HEK293 (cell line): ENCODE data around the gene KCTD11.

Source experiments
- CTCF ChIP-seq: fragments of 450-650 bp; formaldehyde crosslinking; IDR thresholded peaks from 2 replicates; pipeline ENCODE4 v1.5.1; 2016; ENCODE audit warnings: missing biosample characterization, missing genetic modification characterization
- HOXA7 ChIP-seq: sonication (generic); formaldehyde crosslinking; IDR thresholded peaks from 2 replicates; pipeline ENCODE4 v1.8.1; 2022; ENCODE audit warnings: missing genetic modification reagents, borderline replicate concordance
- WT1 ChIP-seq: fragments of 450-650 bp; formaldehyde crosslinking; IDR thresholded peaks from 2 replicates; pipeline ENCODE4 v1.5.1; 2016; ENCODE audit warnings: missing biosample characterization, missing genetic modification characterization
- ZNF133 ChIP-seq: fragments of 450-650 bp; formaldehyde crosslinking; IDR thresholded peaks from 2 replicates; pipeline ENCODE4 v1.5.1; 2016; ENCODE audit warnings: missing biosample characterization, missing genetic modification characterization
- ZNF214 ChIP-seq: fragments of 450-650 bp; formaldehyde crosslinking; IDR thresholded peaks from 2 replicates; pipeline ENCODE4 v1.5.1; 2017; ENCODE audit warnings: missing biosample characterization, mild to moderate bottlenecking, missing genetic modification characterization, borderline replicate concordance
- ZNF274 ChIP-seq, 2 experiments: fragments of 200-500 bp in 1 of 2; fragments of 450-650 bp in 1 of 2; sonication (Bioruptor generic) in 1 of 2; formaldehyde crosslinking in 1 of 2; IDR thresholded peaks; 2 replicates each; pipeline versions ENCODE4 v1.5.1 to v1.6.1; 2014 to 2016; ENCODE audit warnings: borderline replicate concordance in 1 of 2, inconsistent platforms in 1 of 2, low read length in 1 of 2, missing biosample characterization in 1 of 2, missing genetic modification characterization in 1 of 2
- ZNF398 ChIP-seq: fragments of 450-650 bp; formaldehyde crosslinking; IDR thresholded peaks from 2 replicates; pipeline ENCODE4 v1.5.1; 2017; ENCODE audit warnings: missing biosample characterization, missing genetic modification characterization
- TF ChIP-seq, protein P1 (sequence below): fragments of 450-650 bp; formaldehyde crosslinking; IDR thresholded peaks from 2 replicates; pipeline ENCODE4 v1.5.1; 2016; ENCODE audit warnings: missing biosample characterization, missing genetic modification characterization
- TF ChIP-seq, protein P2 (sequence below): sonication (generic); formaldehyde crosslinking; IDR thresholded peaks from 2 replicates; pipeline ENCODE4 v1.8.1; 2022; ENCODE audit warnings: mild to moderate bottlenecking, moderate library complexity, missing genetic modification reagents

DNA sequence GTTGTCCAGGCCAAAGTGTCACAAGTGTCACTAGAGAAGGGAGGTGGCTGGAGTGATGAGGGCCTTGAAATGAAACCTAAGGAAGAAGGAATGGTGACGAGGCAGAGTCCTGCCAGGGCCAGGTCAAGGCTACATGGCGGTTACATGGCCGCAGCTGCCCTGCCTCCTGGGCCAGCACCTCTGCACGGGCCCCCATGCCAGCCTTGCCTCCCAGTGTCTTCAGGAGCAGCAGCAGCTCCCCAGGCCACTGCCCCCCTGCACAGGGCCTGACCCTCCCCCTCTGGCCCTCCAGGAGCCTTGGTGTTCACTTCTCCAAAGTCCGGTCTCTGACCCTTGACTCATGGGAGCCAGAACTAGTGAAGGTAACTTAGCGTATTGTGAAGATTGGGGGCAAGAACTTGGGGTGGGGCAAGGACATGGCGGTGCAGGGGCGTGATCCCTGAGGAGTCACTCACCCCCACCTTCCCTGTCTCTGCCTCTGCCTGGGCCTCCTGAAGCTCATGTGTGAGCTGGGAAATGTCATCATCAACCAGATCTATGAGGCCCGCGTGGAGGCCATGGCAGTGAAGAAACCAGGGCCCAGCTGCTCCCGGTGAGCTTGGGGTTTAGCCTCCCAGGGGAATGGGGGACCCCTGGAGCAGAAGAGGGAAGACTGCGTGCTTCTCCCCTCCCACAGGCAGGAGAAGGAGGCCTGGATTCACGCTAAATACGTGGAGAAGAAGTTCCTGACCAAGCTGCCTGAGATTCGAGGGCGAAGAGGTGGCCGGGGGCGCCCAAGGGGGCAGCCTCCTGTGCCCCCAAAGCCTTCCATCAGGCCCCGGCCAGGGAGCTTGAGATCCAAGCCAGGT, 4.1 kb upstream of the KCTD11 start:
- TF ChIP-seq ZNF133 (tag by site-specific recombination) (no peak), CTCF (tag by site-specific recombination) (no peak), WT1 (tag by site-specific recombination) (no peak), ZNF274 (IDR thresholded peaks at IDR 0.05; ENCODE audit: low read length) (no peak), ZNF274 (tag by site-specific recombination; IDR thresholded peaks at IDR 0.05; ENCODE audit: borderline replicate concordance) (no peak), ZNF214 (tag by site-specific recombination) (no peak), ZNF398 (no peak), HOXA7 (CRISPR knock-in tag) (no peak)
- TF ChIP-seq, protein P1, sequence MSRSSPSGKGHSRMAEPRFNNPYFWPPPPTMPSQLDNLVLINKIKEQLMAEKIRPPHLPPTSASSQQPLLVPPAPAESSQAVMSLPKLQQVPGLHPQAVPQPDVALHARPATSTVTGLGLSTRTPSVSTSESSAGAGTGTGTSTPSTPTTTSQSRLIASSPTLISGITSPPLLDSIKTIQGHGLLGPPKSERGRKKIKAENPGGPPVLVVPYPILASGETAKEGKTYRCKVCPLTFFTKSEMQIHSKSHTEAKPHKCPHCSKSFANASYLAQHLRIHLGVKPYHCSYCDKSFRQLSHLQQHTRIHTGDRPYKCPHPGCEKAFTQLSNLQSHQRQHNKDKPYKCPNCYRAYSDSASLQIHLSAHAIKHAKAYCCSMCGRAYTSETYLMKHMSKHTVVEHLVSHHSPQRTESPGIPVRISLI (tag by site-specific recombination) = no peak
- TF ChIP-seq, protein P2, sequence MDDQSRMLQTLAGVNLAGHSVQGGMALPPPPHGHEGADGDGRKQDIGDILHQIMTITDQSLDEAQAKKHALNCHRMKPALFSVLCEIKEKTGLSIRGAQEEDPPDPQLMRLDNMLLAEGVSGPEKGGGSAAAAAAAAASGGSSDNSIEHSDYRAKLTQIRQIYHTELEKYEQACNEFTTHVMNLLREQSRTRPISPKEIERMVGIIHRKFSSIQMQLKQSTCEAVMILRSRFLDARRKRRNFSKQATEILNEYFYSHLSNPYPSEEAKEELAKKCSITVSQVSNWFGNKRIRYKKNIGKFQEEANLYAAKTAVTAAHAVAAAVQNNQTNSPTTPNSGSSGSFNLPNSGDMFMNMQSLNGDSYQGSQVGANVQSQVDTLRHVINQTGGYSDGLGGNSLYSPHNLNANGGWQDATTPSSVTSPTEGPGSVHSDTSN (CRISPR knock-in tag) = no peak
